K562 (cell line): Measurements from ENCODE around the gene NOS1. TPM values are rescaled to one million over a fixed set of nuclear protein-coding genes. Genes with fewer than 3 reads are reported as not detected.

ENCODE experiments used
- ATAC-seq: fragments of 200-7000 bp; cut with Tn5 transposase; 3 replicates; pipeline ENCODE4 v1.9.1; 2020; ENCODE audit warnings: moderate library complexity
- BruUV-seq: library from RNA; stranded (reverse); fragments of 400-500 nt; replicated peaks from 2 replicates; lab custom pipeline; 2021; lab: Mats Ljungman, UMichigan
- CTCF ChIA-PET: fragments of 300-600 bp; formaldehyde crosslinking; extraction: SDS; loops from one replicate; lab custom pipeline; 2021; ENCODE audit warnings: low intra/inter-chr PET ratio; lab: Yijun Ruan, JAX
- POLR2A ChIA-PET: fragments of 300-600, 350-650 bp; sonication (Branson Sonifier 250); formaldehyde crosslinking; extraction: SDS; loops from one replicate; lab custom pipeline; 2021; ENCODE audit warnings: antibody characterized with exemption, inconsistent platforms; lab: Yijun Ruan, JAX
- DNase-seq, 4 experiments: peaks; one replicate each; pipeline versions ENCODE4 v3.0.0 to v3.0.0-alpha.2; 2011 to 2018; ENCODE audit warnings: low spot score in 3 of 4, mixed read lengths in 3 of 4; ENCODE audit errors: extremely low read depth in 1 of 4
- FAIRE-seq: peaks from 2 replicates; lab custom pipeline; 2011; peaks lifted over from hg19 to GRCh38; lab: Jason Lieb, UNC
- H2AFZ ChIP-seq: 2 replicates; pipeline ENCODE4 v1.6.0; 2011; ENCODE audit warnings: low read depth, low read length, control low read depth, inconsistent platforms
- H3K27ac ChIP-seq: fragments of 200-600 bp; 3 replicates; pipeline ENCODE4 v1.8.0; 2011; ENCODE audit warnings: low read depth, mild to moderate bottlenecking, control low read depth, inconsistent platforms, low read length, moderate library complexity, mixed read lengths; ENCODE audit errors: extremely low read depth
- H3K27me3 ChIP-seq, 2 experiments: fragments of 300-600 bp in 1 of 2; 2 replicates in 1 of 2; 3 replicates in 1 of 2; pipeline versions ENCODE4 v1.6.0 to v1.8.0; 2011; ENCODE audit warnings: inconsistent platforms in 2 of 2, low read length in 2 of 2, mild to moderate bottlenecking in 1 of 2, mixed read lengths in 1 of 2, moderate library complexity in 1 of 2; ENCODE audit not compliant: control insufficient read depth in 2 of 2, insufficient read depth in 2 of 2
- H3K36me3 ChIP-seq: fragments of 300-600 bp; 3 replicates; pipeline ENCODE4 v1.8.0; 2011; ENCODE audit warnings: mild to moderate bottlenecking, low read length, inconsistent platforms; ENCODE audit not compliant: control insufficient read depth, insufficient read depth
- H3K4me1 ChIP-seq, 2 experiments: fragments of 200-600 bp in 1 of 2; replicated peaks in 1 of 2; 2 replicates in 1 of 2; 3 replicates in 1 of 2; pipeline versions ENCODE4 v1.5.1 to v1.8.0; 2011; ENCODE audit warnings: inconsistent platforms in 2 of 2, low read length in 2 of 2, mild to moderate bottlenecking in 1 of 2, mixed read lengths in 1 of 2, moderate library complexity in 1 of 2; ENCODE audit not compliant: control insufficient read depth in 2 of 2, insufficient read depth in 2 of 2
- H3K4me2 ChIP-seq: 2 replicates; pipeline ENCODE4 v1.6.1; 2011; ENCODE audit warnings: low read length, control low read depth, inconsistent platforms, mixed read lengths; ENCODE audit not compliant: insufficient read depth
- H3K4me3 ChIP-seq: fragments of 200-600 bp; sonication (generic), shearing (Covaris generic); 2 replicates; pipeline ENCODE4 v1.5.1; 2016; ENCODE audit warnings: control low read depth, inconsistent platforms
- H3K79me2 ChIP-seq: fragments of 200-600 bp; 3 replicates; pipeline ENCODE4 v1.8.0; 2011; ENCODE audit warnings: low read length, inconsistent platforms; ENCODE audit not compliant: control insufficient read depth, insufficient read depth
- H3K9ac ChIP-seq, 2 experiments: 2 replicates each; pipeline versions ENCODE4 v1.6.0 to v1.6.1; 2011; ENCODE audit warnings: low read depth in 2 of 2, low read length in 2 of 2, control low read depth in 1 of 2, inconsistent platforms in 1 of 2, mild to moderate bottlenecking in 1 of 2, mixed read lengths in 1 of 2; ENCODE audit not compliant: insufficient read depth in 1 of 2
- H3K9me1 ChIP-seq: one replicate; pipeline ENCODE4 v1.6.0; 2011; ENCODE audit warnings: inconsistent platforms, mild to moderate bottlenecking, low read length, moderate library complexity; ENCODE audit not compliant: control insufficient read depth, insufficient read depth
- H3K9me3 ChIP-seq: replicated peaks from 2 replicates; pipeline ENCODE4 v1.5.1; 2011; ENCODE audit warnings: low read depth, low read length, inconsistent platforms; ENCODE audit not compliant: control insufficient read depth, insufficient read depth
- H4K20me1 ChIP-seq: replicated peaks from 2 replicates; pipeline ENCODE4 v1.6.1; 2011; ENCODE audit warnings: low read length, inconsistent platforms, mixed read lengths; ENCODE audit not compliant: control insufficient read depth, insufficient read depth
- ATF1 ChIP-seq, 2 experiments: fragments of 450-650 bp in 1 of 2; IDR thresholded peaks; 2 replicates each; pipeline ENCODE4 v1.6.1; 2016; ENCODE audit warnings: missing compliant biosample characterization in 1 of 2, missing genetic modification characterization in 1 of 2
- GATAD2A ChIP-seq: fragments of 450-650 bp; IDR thresholded peaks from 2 replicates; pipeline ENCODE4 v1.6.1; 2017
- HEY1 ChIP-seq: fragments of 250-450 bp; sonication (Bioruptor Pico); IDR thresholded peaks from 2 replicates; pipeline ENCODE4 v1.5.0; 2020; ENCODE audit warnings: mild to moderate bottlenecking, moderate library complexity, borderline replicate concordance
- L3MBTL2 ChIP-seq: fragments of 450-650 bp; IDR thresholded peaks from 2 replicates; pipeline ENCODE4 v1.6.1; 2016; ENCODE audit warnings: mild to moderate bottlenecking, moderate library complexity
- MAFK ChIP-seq: IDR thresholded peaks from 2 replicates; pipeline ENCODE4 v1.6.1; 2011; ENCODE audit warnings: low read length, improper control_type of control experiment
- TEAD4 ChIP-seq, 2 experiments: sonication (generic) in 1 of 2; formaldehyde crosslinking in 1 of 2; IDR thresholded peaks; 2 replicates each; pipeline versions ENCODE4 v1.6.1 to v1.8.0; 2012 to 2022; ENCODE audit warnings: borderline replicate concordance in 1 of 2, inconsistent platforms in 1 of 2, low read length in 1 of 2, mild to moderate bottlenecking in 1 of 2, missing genetic modification reagents in 1 of 2
- ZBED1 ChIP-seq: IDR thresholded peaks from 2 replicates; pipeline ENCODE4 v1.6.1; 2014
- ZBTB17 ChIP-seq: fragments of 450-650 bp; formaldehyde crosslinking; IDR thresholded peaks from 2 replicates; pipeline ENCODE4 v1.4.0; 2020; ENCODE audit warnings: mild to moderate bottlenecking
- ZNF408 ChIP-seq: fragments of 250-450 bp; sonication (Bioruptor Pico); IDR thresholded peaks from 2 replicates; pipeline ENCODE4 v1.4.0; 2020; ENCODE audit warnings: low read depth, mild to moderate bottlenecking, moderate library complexity
- ZNF584 ChIP-seq: fragments of 200-800 bp; sonication (Bioruptor generic); IDR thresholded peaks from 2 replicates; pipeline ENCODE4 v1.6.1; 2016; ENCODE audit warnings: low read depth, mild to moderate bottlenecking, missing genetic modification characterization, missing compliant biosample characterization
- WGBS: fragments of 100-300 bp; shearing (Covaris generic); methylation state at CpG from one replicate; pipeline ENCODE4 v1.1.6; 2016; ENCODE audit warnings: low coverage, mixed read lengths; ENCODE audit not compliant: insufficient coverage; ENCODE audit errors: missing lambda C conversion rate; 5-methylcytosine and 5-hydroxymethylcytosine counted together
- in situ Hi-C: fragments of 300-500 bp; cut with MboI; formaldehyde crosslinking; loops from 4 replicates; pipeline ENCODE4 v1.15.0; 2018; ENCODE audit warnings: inconsistent platforms, mixed read lengths
- intact Hi-C: fragments of 100-400 bp; cut with micrococcal nuclease; formaldehyde crosslinking; loops from 2 replicates; pipeline ENCODE4 v1.14.2; 2022
- polyA plus RNA-seq, 8 experiments: library from polyadenylated mRNA; depleted of rRNA in 4 of 8; stranded (reverse) in 5 of 8; unstranded in 3 of 8; fragments of >200 nt; fragmentation: Nextera tagmentation in 2 of 8; fragmentation: Illumina TruSeq in 1 of 8; extraction: Ambion mirVana in 2 of 8; extraction: Trizol in 1 of 8; gene quantifications; 2 replicates each; pipeline versions ENCODE4 v1.2.1 to v1.2.3, GENCODE V29; 2011 to 2014; ENCODE audit warnings: inconsistent platforms in 1 of 8, missing spikeins in 1 of 8
- total RNA-seq, 7 experiments: library from RNA; depleted of rRNA in 6 of 7; stranded (reverse); fragments of >200 nt in 6 of 7; fragmentation: Illumina TruSeq in 2 of 7; extraction: Trizol in 2 of 7; gene quantifications; 2 replicates each; pipeline versions ENCODE4 v1.2.1 to v1.2.3, GENCODE V29; 2011 to 2021; ENCODE audit warnings: low replicate concordance in 1 of 7
- TF ChIP-seq, protein P1 (sequence below): fragments of 450-650 bp; IDR thresholded peaks from 2 replicates; pipeline ENCODE4 v1.6.1; 2016; ENCODE audit warnings: mild to moderate bottlenecking
- TF ChIP-seq, protein P2 (sequence below): sonication (generic); formaldehyde crosslinking; IDR thresholded peaks from 2 replicates; pipeline ENCODE4 v1.8.0; 2022; ENCODE audit warnings: missing genetic modification reagents, mild to moderate bottlenecking, borderline replicate concordance
- TF ChIP-seq, protein P3 (sequence below): fragments of 200-800 bp; sonication (Bioruptor generic); IDR thresholded peaks from 2 replicates; pipeline ENCODE4 v1.6.1; 2016; ENCODE audit warnings: missing genetic modification characterization, missing compliant biosample characterization

Gene NOS1
- total and polyA plus RNA-seq, 9 of the 15 experiments (the other 6 are each of a cell fraction or from before 2014, with no cell fraction given) = not detected

DNA sequence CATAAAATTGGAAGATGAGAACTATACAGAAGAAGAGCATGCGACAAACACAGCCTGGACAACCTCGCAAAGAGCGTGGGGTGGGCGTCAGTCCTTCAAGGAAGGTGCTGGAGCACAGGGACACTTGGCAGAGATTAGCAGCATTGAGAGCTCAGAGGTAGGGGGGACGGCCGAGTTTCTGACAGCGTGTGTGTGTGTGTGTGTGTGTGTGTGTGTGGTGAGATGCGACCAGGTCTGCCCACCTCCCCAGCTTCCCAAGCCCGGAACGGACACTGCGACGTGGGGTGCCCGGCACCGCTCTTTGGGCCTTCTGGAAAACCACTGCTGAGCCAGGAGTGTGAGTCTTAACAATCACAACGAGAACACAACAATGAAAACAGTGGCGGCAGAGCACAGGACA, 153.2 kb downstream of the NOS1 start:
- Histone ChIP-seq H3K4me3 (no peak overlapping the region), H3K4me2 (no peak overlapping the region), H3K27me3 (peaks cover 18 to 57% of the 10 kb centered on the region in 2 experiments), H3K9me3 (no peaks in the 10 kb centered on the region), H3K4me1 (no peaks in the 10 kb centered on the region; a peak in 1 of 5 replicates), H3K9ac (no peak overlapping the region), H3K27ac (no peak overlapping the region), H2AFZ (no peak overlapping the region), H3K79me2 (no peaks in the 10 kb centered on the region), H3K9me1 (no peaks in the 10 kb centered on the region), H4K20me1 (peaks cover 12% of the 10 kb centered on the region; the same call in 1 of the 2 replicates), H3K36me3 (no peaks in the 10 kb centered on the region)
- ChIA-PET CTCF (no interaction called here), POLR2A (interaction anchor here (0.6 kb wide), 1 partner anchor 667 kb away, joined by 3 read pairs; no protein-coding TSS in a partner anchor)
- DNase-seq (no peak), ATAC-seq (no peak), FAIRE-seq (no peak)
- 0% methylated on average over 16 of the region's 16 CpGs for WGBS
- in situ Hi-C loops (no loop called here), intact Hi-C loops (no loop called here)
- no TSS peak for BruUV-seq
- TF ChIP-seq L3MBTL2 (no peak), ZBTB17 (no peak), TEAD4 (IDR thresholded peaks at IDR 0.05; ENCODE audit: low read length) (no peak), TEAD4 (CRISPR knock-in tag; IDR thresholded peaks at IDR 0.05; ENCODE audit: borderline replicate concordance) (no peak), GATAD2A (no peak), HEY1 (CRISPR knock-in tag) (no peak), ZBED1 (no peak), ZNF584 (no peak), MAFK (no peak), ZNF408 (no peak), ATF1 (CRISPR knock-in tag; IDR thresholded peaks at IDR 0.05) (no peak), ATF1 (tag; IDR thresholded peaks at IDR 0.05) (no peak)
- TF ChIP-seq, protein P1, sequence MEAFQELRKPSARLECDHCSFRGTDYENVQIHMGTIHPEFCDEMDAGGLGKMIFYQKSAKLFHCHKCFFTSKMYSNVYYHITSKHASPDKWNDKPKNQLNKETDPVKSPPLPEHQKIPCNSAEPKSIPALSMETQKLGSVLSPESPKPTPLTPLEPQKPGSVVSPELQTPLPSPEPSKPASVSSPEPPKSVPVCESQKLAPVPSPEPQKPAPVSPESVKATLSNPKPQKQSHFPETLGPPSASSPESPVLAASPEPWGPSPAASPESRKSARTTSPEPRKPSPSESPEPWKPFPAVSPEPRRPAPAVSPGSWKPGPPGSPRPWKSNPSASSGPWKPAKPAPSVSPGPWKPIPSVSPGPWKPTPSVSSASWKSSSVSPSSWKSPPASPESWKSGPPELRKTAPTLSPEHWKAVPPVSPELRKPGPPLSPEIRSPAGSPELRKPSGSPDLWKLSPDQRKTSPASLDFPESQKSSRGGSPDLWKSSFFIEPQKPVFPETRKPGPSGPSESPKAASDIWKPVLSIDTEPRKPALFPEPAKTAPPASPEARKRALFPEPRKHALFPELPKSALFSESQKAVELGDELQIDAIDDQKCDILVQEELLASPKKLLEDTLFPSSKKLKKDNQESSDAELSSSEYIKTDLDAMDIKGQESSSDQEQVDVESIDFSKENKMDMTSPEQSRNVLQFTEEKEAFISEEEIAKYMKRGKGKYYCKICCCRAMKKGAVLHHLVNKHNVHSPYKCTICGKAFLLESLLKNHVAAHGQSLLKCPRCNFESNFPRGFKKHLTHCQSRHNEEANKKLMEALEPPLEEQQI = no peak
- TF ChIP-seq, protein P2, sequence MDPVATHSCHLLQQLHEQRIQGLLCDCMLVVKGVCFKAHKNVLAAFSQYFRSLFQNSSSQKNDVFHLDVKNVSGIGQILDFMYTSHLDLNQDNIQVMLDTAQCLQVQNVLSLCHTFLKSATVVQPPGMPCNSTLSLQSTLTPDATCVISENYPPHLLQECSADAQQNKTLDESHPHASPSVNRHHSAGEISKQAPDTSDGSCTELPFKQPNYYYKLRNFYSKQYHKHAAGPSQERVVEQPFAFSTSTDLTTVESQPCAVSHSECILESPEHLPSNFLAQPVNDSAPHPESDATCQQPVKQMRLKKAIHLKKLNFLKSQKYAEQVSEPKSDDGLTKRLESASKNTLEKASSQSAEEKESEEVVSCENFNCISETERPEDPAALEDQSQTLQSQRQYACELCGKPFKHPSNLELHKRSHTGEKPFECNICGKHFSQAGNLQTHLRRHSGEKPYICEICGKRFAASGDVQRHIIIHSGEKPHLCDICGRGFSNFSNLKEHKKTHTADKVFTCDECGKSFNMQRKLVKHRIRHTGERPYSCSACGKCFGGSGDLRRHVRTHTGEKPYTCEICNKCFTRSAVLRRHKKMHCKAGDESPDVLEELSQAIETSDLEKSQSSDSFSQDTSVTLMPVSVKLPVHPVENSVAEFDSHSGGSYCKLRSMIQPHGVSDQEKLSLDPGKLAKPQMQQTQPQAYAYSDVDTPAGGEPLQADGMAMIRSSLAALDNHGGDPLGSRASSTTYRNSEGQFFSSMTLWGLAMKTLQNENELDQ (CRISPR knock-in tag) = no peak
- TF ChIP-seq, protein P3, sequence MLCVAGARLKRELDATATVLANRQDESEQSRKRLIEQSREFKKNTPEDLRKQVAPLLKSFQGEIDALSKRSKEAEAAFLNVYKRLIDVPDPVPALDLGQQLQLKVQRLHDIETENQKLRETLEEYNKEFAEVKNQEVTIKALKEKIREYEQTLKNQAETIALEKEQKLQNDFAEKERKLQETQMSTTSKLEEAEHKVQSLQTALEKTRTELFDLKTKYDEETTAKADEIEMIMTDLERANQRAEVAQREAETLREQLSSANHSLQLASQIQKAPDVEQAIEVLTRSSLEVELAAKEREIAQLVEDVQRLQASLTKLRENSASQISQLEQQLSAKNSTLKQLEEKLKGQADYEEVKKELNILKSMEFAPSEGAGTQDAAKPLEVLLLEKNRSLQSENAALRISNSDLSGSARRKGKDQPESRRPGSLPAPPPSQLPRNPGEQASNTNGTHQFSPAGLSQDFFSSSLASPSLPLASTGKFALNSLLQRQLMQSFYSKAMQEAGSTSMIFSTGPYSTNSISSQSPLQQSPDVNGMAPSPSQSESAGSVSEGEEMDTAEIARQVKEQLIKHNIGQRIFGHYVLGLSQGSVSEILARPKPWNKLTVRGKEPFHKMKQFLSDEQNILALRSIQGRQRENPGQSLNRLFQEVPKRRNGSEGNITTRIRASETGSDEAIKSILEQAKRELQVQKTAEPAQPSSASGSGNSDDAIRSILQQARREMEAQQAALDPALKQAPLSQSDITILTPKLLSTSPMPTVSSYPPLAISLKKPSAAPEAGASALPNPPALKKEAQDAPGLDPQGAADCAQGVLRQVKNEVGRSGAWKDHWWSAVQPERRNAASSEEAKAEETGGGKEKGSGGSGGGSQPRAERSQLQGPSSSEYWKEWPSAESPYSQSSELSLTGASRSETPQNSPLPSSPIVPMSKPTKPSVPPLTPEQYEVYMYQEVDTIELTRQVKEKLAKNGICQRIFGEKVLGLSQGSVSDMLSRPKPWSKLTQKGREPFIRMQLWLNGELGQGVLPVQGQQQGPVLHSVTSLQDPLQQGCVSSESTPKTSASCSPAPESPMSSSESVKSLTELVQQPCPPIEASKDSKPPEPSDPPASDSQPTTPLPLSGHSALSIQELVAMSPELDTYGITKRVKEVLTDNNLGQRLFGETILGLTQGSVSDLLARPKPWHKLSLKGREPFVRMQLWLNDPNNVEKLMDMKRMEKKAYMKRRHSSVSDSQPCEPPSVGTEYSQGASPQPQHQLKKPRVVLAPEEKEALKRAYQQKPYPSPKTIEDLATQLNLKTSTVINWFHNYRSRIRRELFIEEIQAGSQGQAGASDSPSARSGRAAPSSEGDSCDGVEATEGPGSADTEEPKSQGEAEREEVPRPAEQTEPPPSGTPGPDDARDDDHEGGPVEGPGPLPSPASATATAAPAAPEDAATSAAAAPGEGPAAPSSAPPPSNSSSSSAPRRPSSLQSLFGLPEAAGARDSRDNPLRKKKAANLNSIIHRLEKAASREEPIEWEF = no peak
